Kidney (tissue), 14 donors: Measurements from ENCODE around the gene MYO1C. TPM values are rescaled to one million over a fixed set of nuclear protein-coding genes. Genes with fewer than 3 reads are reported as not detected.

Experiments
- DNase-seq, 5 donors: peaks; one replicate each; pipeline ENCODE4 v3.0.0-alpha.2; 2013 to 2020
- FAIRE-seq: peaks from 2 replicates; lab custom pipeline; 2012; peaks lifted over from hg19 to GRCh38; lab: Jason Lieb, UNC
- H3K27ac ChIP-seq, 2 donors: one replicate each; pipeline ENCODE4 v1.7.0; 2013; ENCODE audit warnings: low read depth in 2 of 2, low read length in 2 of 2, inconsistent platforms in 1 of 2
- H3K27me3 ChIP-seq: one replicate; pipeline ENCODE4 v1.7.1; 2013; ENCODE audit warnings: low read length, inconsistent platforms; ENCODE audit not compliant: control insufficient read depth, insufficient read depth
- H3K36me3 ChIP-seq, 3 donors: one replicate each; pipeline versions ENCODE4 v1.7.0 to v1.7.1; 2013; ENCODE audit warnings: low read length in 3 of 3, control low read depth in 1 of 3, inconsistent platforms in 1 of 3; ENCODE audit not compliant: insufficient read depth in 3 of 3, control insufficient read depth in 2 of 3
- H3K4me1 ChIP-seq, 3 donors: one replicate each; pipeline versions ENCODE4 v1.7.0 to v1.7.1; 2013; ENCODE audit warnings: low read length in 3 of 3, inconsistent platforms in 1 of 3, low read depth in 1 of 3; ENCODE audit not compliant: control insufficient read depth in 2 of 3, insufficient read depth in 2 of 3
- H3K4me3 ChIP-seq, 3 donors: one replicate each; pipeline versions ENCODE4 v1.7.0 to v1.8.1; 2013; ENCODE audit warnings: low read length in 3 of 3, control low read depth in 1 of 3, inconsistent platforms in 1 of 3
- H3K9ac ChIP-seq, 3 donors: one replicate each; pipeline versions ENCODE4 v1.7.0 to v1.7.1; 2013; ENCODE audit warnings: low read length in 3 of 3, control low read depth in 1 of 3, inconsistent platforms in 1 of 3
- H3K9me3 ChIP-seq, 3 donors: one replicate each; pipeline versions ENCODE4 v1.7.0 to v1.7.1; 2013; ENCODE audit warnings: low read length in 3 of 3, control low read depth in 1 of 3, inconsistent platforms in 1 of 3; ENCODE audit not compliant: control insufficient read depth in 2 of 3, insufficient read depth in 1 of 3
- CTCF ChIP-seq: IDR thresholded peaks from 3 replicates; pipeline ENCODE4 v1.5.1; 2012; ENCODE audit warnings: mild to moderate bottlenecking, moderate library complexity, borderline replicate concordance; ENCODE audit not compliant: insufficient read depth; ENCODE audit errors: extremely low read depth
- intact Hi-C: fragments of 100-400 bp; cut with DNase I; formaldehyde crosslinking; loops from one replicate; pipeline ENCODE4 v1.11.1; 2022
- polyA plus RNA-seq: library from polyadenylated mRNA; stranded (reverse); fragments of 350-450 nt; fragmentation: Illumina TruSeq; extraction: RNeasy Lipid Tissue Mini Kit (QIAGEN cat#74804); gene quantifications from one replicate; pipeline ENCODE4 v1.2.3, GENCODE V29; 2014; ENCODE audit warnings: low read depth, low replicate concordance; ENCODE audit not compliant: insufficient read depth
- total RNA-seq: library from RNA; stranded (reverse); fragmentation: NEBNext Ultra II Directional; extraction: Animal tissue kit (Norgen Biotek cat#: 25700); gene quantifications from one replicate; pipeline ENCODE4 v1.2.1, GENCODE V29; 2021
- donor health status: control.
- donor health status: control.
- donor health status: control.
- donor health status: control.
- donor health status: control.
- donor health status: DM: yes; HTN: yes; CAD: no.
- donor health status: Normal renal cell carcinoma (clear cell type).

The MYO1C gene
- total and polyA plus RNA-seq, 2 donors from 2014 or later: 62.7 to 225 TPM

- Histone ChIP-seq H3K27ac (no peak overlapping the region), H3K27me3 (no peaks in the 10 kb centered on the region), H3K9me3 (no peaks in the 10 kb centered on the region), H3K36me3 (peaks cover 0 to 31% (median 7%) of the 10 kb centered on the region in 3 donors), H3K9ac (no peak overlapping the region), H3K4me3 (no peak overlapping the region), H3K4me1 (no peaks in the 10 kb centered on the region)
- FAIRE-seq (no peak), DNase-seq (no peak)
- no peak for TF ChIP-seq CTCF
- intact Hi-C loops: no loop called here
Measured at GRCh38 chr17:1473841-1474240, 18.6 kb downstream of the MYO1C start.

DNA sequence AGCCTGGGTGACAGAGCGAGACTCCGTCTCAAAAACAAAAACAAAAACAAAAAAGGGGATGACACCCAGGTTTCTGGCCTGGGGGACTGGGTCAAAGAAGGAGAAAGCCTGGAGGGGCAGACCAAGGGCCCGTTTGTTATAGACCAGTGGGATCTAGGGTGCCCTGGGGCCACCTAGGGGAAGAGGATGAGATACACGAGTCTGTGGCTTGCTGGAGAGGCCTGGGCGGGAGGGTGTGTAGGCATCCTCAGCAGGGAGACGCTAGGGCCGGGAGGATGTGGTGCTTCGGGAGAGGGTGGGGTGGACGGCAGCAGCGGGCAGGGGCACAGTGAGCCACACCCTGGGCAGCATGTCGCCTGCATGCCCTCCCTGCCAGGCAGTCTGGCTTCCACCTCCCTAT lies 19.3 kb downstream of the MYO1C start:
- H3K4me1 ChIP-seq: no peaks in the 10 kb centered on the region
- H3K9me3 ChIP-seq: no peaks in the 10 kb centered on the region
- FAIRE-seq: no peak
- no peaks in the 10 kb centered on the region for H3K27me3 ChIP-seq
- intact Hi-C loops: no loop called here
- H3K36me3 ChIP-seq: peaks cover 0 to 33% (median 10%) of the 10 kb centered on the region in 3 donors
- H3K4me3 ChIP-seq: no peak overlapping the region
- no peak for TF ChIP-seq CTCF
- H3K9ac ChIP-seq: no peak overlapping the region
- H3K27ac ChIP-seq: no peak overlapping the region
- DNase-seq: no peak

- Histone ChIP-seq H3K4me3 (no peak overlapping the region), H3K27ac (no peak overlapping the region), H3K9ac (no peak overlapping the region), H3K9me3 (no peaks in the 10 kb centered on the region), H3K27me3 (no peaks in the 10 kb centered on the region), H3K4me1 (no peaks in the 10 kb centered on the region), H3K36me3 (peaks cover 0 to 30% (median 14%) of the 10 kb centered on the region in 3 donors)
- peak in 4 of 5 donors; percentile 76 to 86 (median 79) for DNase-seq
- no peak for TF ChIP-seq CTCF
- intact Hi-C loops: no loop called here
- FAIRE-seq: no peak
Measured at GRCh38 chr17:1471911-1472821, 20.3 kb downstream of the MYO1C start.
